Naive thymus-derived CD4-positive, alpha-beta T cell (primary cell): ENCODE results near the gene AZIN2. TPM values are rescaled to one million over a fixed set of nuclear protein-coding genes. Genes with fewer than 3 reads are reported as not detected.
A peak's percentile ranks its signal among the peaks of the same experiment; 100 is the strongest.

ENCODE experiments used
- ATAC-seq: fragments of 150-1000 bp; cut with Tn5 transposase; 2 replicates; pipeline ENCODE4 v1.10.0; 2021; ENCODE audit warnings: mild to moderate bottlenecking, moderate library complexity
- CTCF ChIA-PET: fragments of 350-600 bp; sonication (Branson Sonifier 250); formaldehyde crosslinking; loops from one replicate; lab custom pipeline; 2021; ENCODE audit warnings: antibody characterized with exemption; lab: Charles Lee
- POLR2A ChIA-PET: fragments of 350-600 bp; sonication (Branson Sonifier 250); formaldehyde crosslinking; loops from one replicate; lab custom pipeline; 2021; ENCODE audit warnings: antibody characterized with exemption, inconsistent platforms; lab: Charles Lee
- DNase-seq, 9 donors: peaks; one replicate each; pipeline versions ENCODE4 v3.0.0 to v3.0.0-alpha.2; 2020 to 2022; ENCODE audit warnings: mixed read lengths in 1 of 9
- H3K27ac ChIP-seq: one replicate; pipeline ENCODE4 v1.7.0; 2013; ENCODE audit warnings: mild to moderate bottlenecking, low read depth, low read length, moderate library complexity
- H3K27me3 ChIP-seq, 2 donors: one replicate each; pipeline ENCODE4 v1.7.0; 2013; ENCODE audit warnings: low read length in 2 of 2, mild to moderate bottlenecking in 2 of 2, moderate library complexity in 2 of 2; ENCODE audit not compliant: control insufficient read depth in 2 of 2, insufficient read depth in 2 of 2
- H3K36me3 ChIP-seq, 3 experiments: 1 replicate in 2 of 3; 2 replicates in 1 of 3; pipeline ENCODE4 v1.7.0; 2013; ENCODE audit warnings: low read length in 3 of 3, mild to moderate bottlenecking in 3 of 3, moderate library complexity in 1 of 3; ENCODE audit not compliant: insufficient read depth in 3 of 3, control insufficient read depth in 2 of 3
- H3K4me1 ChIP-seq, 2 donors: one replicate each; pipeline ENCODE4 v1.7.0; 2013; ENCODE audit warnings: low read length in 2 of 2, mild to moderate bottlenecking in 2 of 2, moderate library complexity in 1 of 2; ENCODE audit not compliant: control insufficient read depth in 2 of 2, insufficient read depth in 2 of 2
- H3K4me3 ChIP-seq: 2 replicates; pipeline ENCODE4 v1.7.0; 2013; ENCODE audit warnings: mild to moderate bottlenecking, low read length
- H3K9me3 ChIP-seq, 3 experiments: 1 replicate in 2 of 3; 2 replicates in 1 of 3; pipeline ENCODE4 v1.7.0; 2013; ENCODE audit warnings: low read length in 3 of 3; ENCODE audit not compliant: control insufficient read depth in 2 of 3
- H3K27ac Mint-ChIP-seq, 9 donors: one replicate each; pipeline ENCODE4 v1.8.0; 2020 to 2022; ENCODE audit warnings: mixed read lengths in 9 of 9, mild to moderate bottlenecking in 8 of 9, moderate library complexity in 5 of 9, inconsistent platforms in 2 of 9
- H3K27me3 Mint-ChIP-seq, 5 donors: one replicate each; pipeline ENCODE4 v1.8.0; 2021 to 2022; ENCODE audit warnings: mixed read lengths in 5 of 5, mild to moderate bottlenecking in 1 of 5
- H3K36me3 Mint-ChIP-seq, 5 donors: one replicate each; pipeline ENCODE4 v1.8.0; 2020 to 2022; ENCODE audit warnings: mixed read lengths in 5 of 5, mild to moderate bottlenecking in 3 of 5, inconsistent platforms in 1 of 5
- H3K4me1 Mint-ChIP-seq, 7 donors: one replicate each; pipeline ENCODE4 v1.8.0; 2020 to 2022; ENCODE audit warnings: mixed read lengths in 7 of 7, mild to moderate bottlenecking in 3 of 7, inconsistent platforms in 1 of 7
- H3K4me3 Mint-ChIP-seq, 10 donors: one replicate each; pipeline ENCODE4 v1.8.0; 2020 to 2022; ENCODE audit warnings: mild to moderate bottlenecking in 10 of 10, mixed read lengths in 10 of 10, moderate library complexity in 6 of 10, inconsistent platforms in 2 of 10
- H3K9me3 Mint-ChIP-seq, 11 donors: one replicate each; pipeline ENCODE4 v1.8.0; 2020 to 2022; ENCODE audit warnings: mixed read lengths in 11 of 11, mild to moderate bottlenecking in 4 of 11, inconsistent platforms in 1 of 11, moderate library complexity in 1 of 11
- intact Hi-C, 2 donors: fragments of 100-400 bp; cut with micrococcal nuclease; formaldehyde crosslinking; loops; one replicate each; pipeline ENCODE4 v1.15.1; 2023
- polyA plus RNA-seq, 2 donors: library from polyadenylated mRNA; unstranded; fragments of 300-500 nt; fragmentation: Illumina TruSeq; gene quantifications; one replicate each; pipeline ENCODE4 v1.2.3, GENCODE V29; 2021
- total RNA-seq, 6 experiments: library from RNA in 5 of 6; stranded (reverse) in 5 of 6; gene quantifications; 1 replicate in 5 of 6; 2 replicates in 1 of 6; pipeline ENCODE4 v1.2.3 and lab custom pipeline; 2021 to 2026

The AZIN2 gene
- total and polyA plus RNA-seq, 7 experiments from 2014 or later: 4.3 to 9.6 (median 6.0) TPM

- Mint-ChIP-seq H3K9me3 (no peaks in the 10 kb centered on the region), H3K27me3 (no peaks in the 10 kb centered on the region), H3K27ac (peak overlapping the region in 5 of 9 donors; percentile 9 to 88 (median 71)), H3K4me1 (peaks cover 0 to 19% (median 13%) of the 10 kb centered on the region in 7 donors), H3K36me3 (peaks cover 0 to 3% (median 2%) of the 10 kb centered on the region in 5 donors), H3K4me3 (no peak overlapping the region)
- no peaks in the 10 kb centered on the region for H3K27me3 ChIP-seq
- ChIA-PET CTCF (interaction anchor here (2.6 kb wide), 1 partner anchor 13 kb away, joined by 8 read pairs; no protein-coding TSS in a partner anchor), POLR2A (interaction anchor here (4.5 kb wide), 1 partner anchor 13 kb away, joined by 16 read pairs; no protein-coding TSS in a partner anchor)
- ATAC-seq (peak; percentile 29), DNase-seq (no peak)
- H3K9me3 ChIP-seq: no peaks in the 10 kb centered on the region
- peaks cover 0 to 10% (median 0%) of the 10 kb centered on the region in 3 experiments for H3K36me3 ChIP-seq
- H3K4me1 ChIP-seq: no peaks in the 10 kb centered on the region
- no peak overlapping the region for H3K27ac ChIP-seq
- intact Hi-C loops: no loop called here
- H3K4me3 ChIP-seq: no peak overlapping the region
Measured at GRCh38 chr1:33140153-33141149, 59.5 kb downstream of the AZIN2 start.

- no peak overlapping the region for H3K4me3 ChIP-seq
- Mint-ChIP-seq H3K27me3 (no peaks in the 10 kb centered on the region), H3K36me3 (peaks cover 0 to 4% (median 0%) of the 10 kb centered on the region in 5 donors), H3K4me3 (peak overlapping the region in 1 of 10 donors; percentile 29), H3K4me1 (peaks cover 0 to 16% (median 8%) of the 10 kb centered on the region in 7 donors), H3K9me3 (no peaks in the 10 kb centered on the region), H3K27ac (peak overlapping the region in 6 of 9 donors; percentile 23 to 88 (median 68))
- no peaks in the 10 kb centered on the region for H3K27me3 ChIP-seq
- H3K27ac ChIP-seq: no peak overlapping the region
- DNase-seq: no peak
- POLR2A ChIA-PET: interaction anchor here (4.5 kb wide), 1 partner anchor 14 kb away, joined by 16 read pairs; no protein-coding TSS in a partner anchor
- CTCF ChIA-PET: no interaction called here
- intact Hi-C loops: no loop called here
- H3K9me3 ChIP-seq: no peaks in the 10 kb centered on the region
- no peak for ATAC-seq
- H3K36me3 ChIP-seq: peaks cover 0 to 16% (median 0%) of the 10 kb centered on the region in 3 experiments
- H3K4me1 ChIP-seq: no peaks in the 10 kb centered on the region
Measured at GRCh38 chr1:33141216-33141615, 60.3 kb downstream of the AZIN2 start.

DNA sequence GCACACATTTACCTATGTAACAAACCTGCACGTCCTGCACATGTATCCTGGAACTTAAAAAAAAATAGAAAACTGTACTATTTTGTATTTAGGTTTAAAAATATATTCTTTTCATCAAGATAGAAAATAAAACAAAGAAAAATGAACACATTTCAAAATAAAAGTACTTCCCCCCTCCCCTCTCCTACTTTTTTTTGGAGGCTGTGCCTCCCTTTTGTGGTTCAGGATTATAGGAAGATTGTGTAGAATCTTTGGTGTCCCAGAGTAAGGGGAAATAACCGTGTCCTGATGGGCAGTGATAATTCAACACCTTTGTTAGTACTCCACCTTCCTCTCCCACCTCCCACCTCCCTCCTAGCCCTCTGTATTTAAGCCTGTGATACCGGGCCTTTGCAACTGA is 60.8 kb downstream of the AZIN2 start:
- Histone ChIP-seq H3K4me1 (no peaks in the 10 kb centered on the region), H3K36me3 (peaks cover 0 to 21% (median 0%) of the 10 kb centered on the region in 3 experiments), H3K27ac (no peak overlapping the region), H3K9me3 (no peaks in the 10 kb centered on the region), H3K4me3 (no peak overlapping the region), H3K27me3 (no peaks in the 10 kb centered on the region)
- ChIA-PET CTCF (interaction anchor here (0.6 kb wide), 1 partner anchor 18 kb away, joined by 4 read pairs; no protein-coding TSS in a partner anchor), POLR2A (interaction anchor here (4.5 kb wide), 1 partner anchor 14 kb away, joined by 16 read pairs; no protein-coding TSS in a partner anchor)
- DNase-seq: no peak
- H3K27ac Mint-ChIP-seq: peak overlapping the region in 1 of 9 donors; percentile 20
- no peaks in the 10 kb centered on the region for H3K27me3 Mint-ChIP-seq
- intact Hi-C loops: no loop called here
- H3K36me3 Mint-ChIP-seq: peaks cover 0 to 6% (median 4%) of the 10 kb centered on the region in 5 donors
- no peak for ATAC-seq
- H3K9me3 Mint-ChIP-seq: no peaks in the 10 kb centered on the region
- no peak overlapping the region for H3K4me3 Mint-ChIP-seq
- peaks cover 4 to 18% (median 8%) of the 10 kb centered on the region in 7 donors for H3K4me1 Mint-ChIP-seq

- peaks cover 0 to 9% (median 6%) of the 10 kb centered on the region in 5 donors for H3K36me3 Mint-ChIP-seq
- H3K4me3 Mint-ChIP-seq: no peak overlapping the region
- H3K9me3 Mint-ChIP-seq: no peaks in the 10 kb centered on the region
- POLR2A ChIA-PET: no interaction called here
- Histone ChIP-seq H3K4me1 (no peaks in the 10 kb centered on the region), H3K4me3 (no peak overlapping the region), H3K36me3 (peaks cover 0 to 29% (median 0%) of the 10 kb centered on the region in 3 experiments), H3K27ac (no peak overlapping the region), H3K27me3 (no peaks in the 10 kb centered on the region), H3K9me3 (no peaks in the 10 kb centered on the region)
- intact Hi-C loops: no loop called here
- DNase-seq (no peak), ATAC-seq (no peak)
- CTCF ChIA-PET: interaction anchor here (0.6 kb wide), 1 partner anchor 19 kb away, joined by 4 read pairs; no protein-coding TSS in a partner anchor
- peaks cover 4 to 18% (median 8%) of the 10 kb centered on the region in 7 donors for H3K4me1 Mint-ChIP-seq
- H3K27me3 Mint-ChIP-seq: no peaks in the 10 kb centered on the region
- peak overlapping the region in 1 of 9 donors; percentile 25 for H3K27ac Mint-ChIP-seq
Measured at GRCh38 chr1:33142483-33143064, 61.6 kb downstream of the AZIN2 start.

- Histone ChIP-seq H3K4me3 (no peak overlapping the region), H3K4me1 (no peaks in the 10 kb centered on the region), H3K27ac (no peak overlapping the region), H3K9me3 (no peaks in the 10 kb centered on the region), H3K27me3 (no peaks in the 10 kb centered on the region), H3K36me3 (peaks cover 0 to 35% (median 0%) of the 10 kb centered on the region in 3 experiments)
- Mint-ChIP-seq H3K9me3 (no peaks in the 10 kb centered on the region), H3K27ac (peak overlapping the region in 1 of 9 donors; percentile 23), H3K4me3 (no peak overlapping the region), H3K36me3 (peaks cover 0 to 9% (median 6%) of the 10 kb centered on the region in 5 donors), H3K4me1 (peaks cover 4 to 21% (median 7%) of the 10 kb centered on the region in 7 donors), H3K27me3 (no peaks in the 10 kb centered on the region)
- DNase-seq (no peak), ATAC-seq (no peak)
- ChIA-PET POLR2A (interaction anchor here (1.0 kb wide), 1 partner anchor 12 kb away, joined by 3 read pairs; no protein-coding TSS in a partner anchor), CTCF (no interaction called here)
- intact Hi-C loops: no loop called here
Measured at GRCh38 chr1:33143176-33143575, 62.2 kb downstream of the AZIN2 start.

DNA sequence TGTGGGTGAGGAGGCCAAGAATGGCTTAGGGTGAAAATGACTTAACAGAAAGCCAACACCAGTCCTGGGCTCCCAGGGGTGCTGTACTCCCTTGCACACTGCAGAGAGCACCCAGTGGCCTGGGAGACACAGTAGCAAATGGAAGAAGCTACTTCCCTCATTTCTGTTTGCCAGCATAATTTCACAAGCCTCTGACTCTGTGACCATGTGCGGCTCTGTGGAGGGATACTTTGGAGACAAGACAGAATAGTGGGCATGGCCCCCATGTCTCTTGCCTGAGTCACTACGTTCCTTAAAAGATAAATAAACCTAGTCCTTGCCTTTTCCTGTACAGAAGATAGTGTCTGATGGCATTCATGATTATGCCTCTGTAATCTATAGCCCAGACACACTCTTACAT is 62.7 kb downstream of the AZIN2 start:
- peaks cover 4 to 21% (median 7%) of the 10 kb centered on the region in 7 donors for H3K4me1 Mint-ChIP-seq
- ATAC-seq (peak; percentile 63), DNase-seq (no peak)
- Histone ChIP-seq H3K4me3 (no peak overlapping the region), H3K27ac (no peak overlapping the region), H3K9me3 (no peaks in the 10 kb centered on the region), H3K36me3 (peaks cover 0 to 36% (median 0%) of the 10 kb centered on the region in 3 experiments), H3K4me1 (no peaks in the 10 kb centered on the region), H3K27me3 (no peaks in the 10 kb centered on the region)
- peak overlapping the region in 2 of 9 donors; percentile 9 to 54 for H3K27ac Mint-ChIP-seq
- no peaks in the 10 kb centered on the region for H3K9me3 Mint-ChIP-seq
- intact Hi-C loops: loop anchor here in 1 of 2 donors (2.0 kb wide), 1 partner anchor 15 kb away; no protein-coding TSS in a partner anchor
- H3K4me3 Mint-ChIP-seq: no peak overlapping the region
- peaks cover 0 to 9% (median 6%) of the 10 kb centered on the region in 5 donors for H3K36me3 Mint-ChIP-seq
- ChIA-PET CTCF (no interaction called here), POLR2A (interaction anchor here (1.0 kb wide), 1 partner anchor 13 kb away, joined by 3 read pairs; no protein-coding TSS in a partner anchor)
- no peaks in the 10 kb centered on the region for H3K27me3 Mint-ChIP-seq
